Sigmoid colon (tissue), 4 donors: Measurements from ENCODE around the gene HMCN1.

Experiments
- CTCF ChIP-seq, 4 experiments: fragments of 450-650 bp in 3 of 4; fragments of 200-600 bp in 1 of 4; IDR thresholded peaks; one replicate each; pipeline ENCODE4 v1.5.1; 2016 to 2019; ENCODE audit warnings: antibody characterized with exemption in 4 of 4, mild to moderate bottlenecking in 3 of 4, moderate library complexity in 2 of 4
- EP300 ChIP-seq, 4 donors: sonication (generic); formaldehyde crosslinking; IDR thresholded peaks; one replicate each; pipeline ENCODE4 v1.6.1; 2017; ENCODE audit warnings: antibody characterized with exemption in 4 of 4
- POLR2A ChIP-seq, 2 donors: fragments of 450-650 bp; IDR thresholded peaks; one replicate each; pipeline ENCODE4 v1.6.1; 2016; ENCODE audit warnings: antibody characterized with exemption in 2 of 2, mild to moderate bottlenecking in 2 of 2, moderate library complexity in 2 of 2
- POLR2AphosphoS5 ChIP-seq, 4 donors: sonication (generic); formaldehyde crosslinking; IDR thresholded peaks; one replicate each; pipeline ENCODE4 v1.6.1; 2017; ENCODE audit warnings: antibody characterized with exemption in 4 of 4

- TF ChIP-seq CTCF (IDR thresholded peaks at IDR 0.05) (no peak), POLR2A (IDR thresholded peaks at IDR 0.05) (no peak), EP300 (IDR thresholded peaks at IDR 0.05) (no peak), POLR2AphosphoS5 (IDR thresholded peaks at IDR 0.05) (no peak)
Observed at GRCh38 chr1:185886671-185887070, 152.5 kb downstream of the HMCN1 start.
